GM12873 (cell line): ENCODE data around the gene KIF9.

ENCODE experiments used
- TF ChIP-seq, protein P1 (sequence below): IDR thresholded peaks from 2 replicates; pipeline ENCODE4 v1.5.1; 2012; ENCODE audit warnings: low read depth, mild to moderate bottlenecking, moderate library complexity, low read length, control low read depth; ENCODE audit not compliant: insufficient read depth; ENCODE audit errors: missing control alignments

The KIF9 gene

DNA sequence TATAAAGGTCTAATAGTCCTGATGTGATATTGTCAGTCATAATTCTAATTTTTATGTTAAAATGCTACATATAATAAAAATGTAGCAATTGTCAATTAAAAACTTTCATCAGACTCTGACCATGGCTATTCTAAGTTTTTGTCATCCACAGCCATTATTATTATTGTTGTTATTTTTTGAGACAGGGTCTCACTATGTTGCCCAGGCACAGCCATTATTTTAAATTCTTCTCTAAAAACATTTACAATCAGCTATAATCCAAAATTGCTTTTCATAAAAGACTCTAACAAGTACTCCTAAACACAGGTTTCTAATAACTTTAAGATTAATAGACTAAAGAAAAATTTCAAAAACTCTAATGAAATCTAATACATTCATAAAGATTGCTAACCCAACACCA lies 77.7 kb downstream of the KIF9 start:
- TF ChIP-seq, protein P1, sequence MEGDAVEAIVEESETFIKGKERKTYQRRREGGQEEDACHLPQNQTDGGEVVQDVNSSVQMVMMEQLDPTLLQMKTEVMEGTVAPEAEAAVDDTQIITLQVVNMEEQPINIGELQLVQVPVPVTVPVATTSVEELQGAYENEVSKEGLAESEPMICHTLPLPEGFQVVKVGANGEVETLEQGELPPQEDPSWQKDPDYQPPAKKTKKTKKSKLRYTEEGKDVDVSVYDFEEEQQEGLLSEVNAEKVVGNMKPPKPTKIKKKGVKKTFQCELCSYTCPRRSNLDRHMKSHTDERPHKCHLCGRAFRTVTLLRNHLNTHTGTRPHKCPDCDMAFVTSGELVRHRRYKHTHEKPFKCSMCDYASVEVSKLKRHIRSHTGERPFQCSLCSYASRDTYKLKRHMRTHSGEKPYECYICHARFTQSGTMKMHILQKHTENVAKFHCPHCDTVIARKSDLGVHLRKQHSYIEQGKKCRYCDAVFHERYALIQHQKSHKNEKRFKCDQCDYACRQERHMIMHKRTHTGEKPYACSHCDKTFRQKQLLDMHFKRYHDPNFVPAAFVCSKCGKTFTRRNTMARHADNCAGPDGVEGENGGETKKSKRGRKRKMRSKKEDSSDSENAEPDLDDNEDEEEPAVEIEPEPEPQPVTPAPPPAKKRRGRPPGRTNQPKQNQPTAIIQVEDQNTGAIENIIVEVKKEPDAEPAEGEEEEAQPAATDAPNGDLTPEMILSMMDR: no peak

GRCh38 chr3:47202542-47202941 lies 80.1 kb downstream of the KIF9 start:
- TF ChIP-seq, protein P1: no peak

GRCh38 chr3:47197287-47197686 lies 85.3 kb downstream of the KIF9 start:
- TF ChIP-seq, protein P1: no peak

DNA sequence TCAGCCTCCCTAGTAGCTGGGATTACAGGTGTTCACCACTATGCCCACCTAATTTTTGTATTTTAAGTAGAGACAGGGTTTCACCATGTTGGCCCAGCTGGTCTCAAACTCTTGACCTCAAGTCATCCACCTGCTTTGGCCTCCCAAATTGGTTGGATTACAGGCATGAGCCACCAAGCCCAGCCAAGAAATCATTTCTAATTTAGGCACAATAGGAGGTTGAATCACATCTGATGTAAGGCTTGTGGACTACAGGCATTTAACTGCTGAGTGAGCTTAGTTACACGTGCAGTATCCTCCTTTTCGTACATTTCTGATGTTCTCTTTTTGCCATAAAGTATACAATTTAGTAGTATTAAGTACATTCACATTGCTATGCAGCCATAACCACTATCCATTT lies 87.6 kb downstream of the KIF9 start:
- TF ChIP-seq, protein P1: no peak

- TF ChIP-seq, protein P1: no peak
These were observed 88.4 kb downstream of the KIF9 start for GRCh38 chr3:47193871-47194859.

GRCh38 chr3:47186285-47186684 lies 96.3 kb downstream of the KIF9 start:
- TF ChIP-seq, protein P1: no peak
